Kidney (tissue), 14 donors: ENCODE results near the gene SRPK1. TPM values are rescaled to one million over a fixed set of nuclear protein-coding genes. Genes with fewer than 3 reads are reported as not detected.
"Not testable (repeated sequence)": the region's sequence is repeated elsewhere in the genome, so short reads cannot be mapped to it uniquely, and the experiment has no call there.

Experiments used
- DNase-seq, 5 donors: peaks; one replicate each; pipeline ENCODE4 v3.0.0-alpha.2; 2013 to 2020
- FAIRE-seq: peaks from 2 replicates; lab custom pipeline; 2012; peaks lifted over from hg19 to GRCh38; lab: Jason Lieb, UNC
- H3K27ac ChIP-seq, 2 donors: one replicate each; pipeline ENCODE4 v1.7.0; 2013; ENCODE audit warnings: low read depth in 2 of 2, low read length in 2 of 2, inconsistent platforms in 1 of 2
- H3K27me3 ChIP-seq: one replicate; pipeline ENCODE4 v1.7.1; 2013; ENCODE audit warnings: low read length, inconsistent platforms; ENCODE audit not compliant: control insufficient read depth, insufficient read depth
- H3K36me3 ChIP-seq, 3 donors: one replicate each; pipeline versions ENCODE4 v1.7.0 to v1.7.1; 2013; ENCODE audit warnings: low read length in 3 of 3, control low read depth in 1 of 3, inconsistent platforms in 1 of 3; ENCODE audit not compliant: insufficient read depth in 3 of 3, control insufficient read depth in 2 of 3
- H3K4me1 ChIP-seq, 3 donors: one replicate each; pipeline versions ENCODE4 v1.7.0 to v1.7.1; 2013; ENCODE audit warnings: low read length in 3 of 3, inconsistent platforms in 1 of 3, low read depth in 1 of 3; ENCODE audit not compliant: control insufficient read depth in 2 of 3, insufficient read depth in 2 of 3
- H3K4me3 ChIP-seq, 3 donors: one replicate each; pipeline versions ENCODE4 v1.7.0 to v1.8.1; 2013; ENCODE audit warnings: low read length in 3 of 3, control low read depth in 1 of 3, inconsistent platforms in 1 of 3
- H3K9ac ChIP-seq, 3 donors: one replicate each; pipeline versions ENCODE4 v1.7.0 to v1.7.1; 2013; ENCODE audit warnings: low read length in 3 of 3, control low read depth in 1 of 3, inconsistent platforms in 1 of 3
- H3K9me3 ChIP-seq, 3 donors: one replicate each; pipeline versions ENCODE4 v1.7.0 to v1.7.1; 2013; ENCODE audit warnings: low read length in 3 of 3, control low read depth in 1 of 3, inconsistent platforms in 1 of 3; ENCODE audit not compliant: control insufficient read depth in 2 of 3, insufficient read depth in 1 of 3
- CTCF ChIP-seq: IDR thresholded peaks from 3 replicates; pipeline ENCODE4 v1.5.1; 2012; ENCODE audit warnings: mild to moderate bottlenecking, moderate library complexity, borderline replicate concordance; ENCODE audit not compliant: insufficient read depth; ENCODE audit errors: extremely low read depth
- intact Hi-C: fragments of 100-400 bp; cut with DNase I; formaldehyde crosslinking; loops from one replicate; pipeline ENCODE4 v1.11.1; 2022
- polyA plus RNA-seq: library from polyadenylated mRNA; stranded (reverse); fragments of 350-450 nt; fragmentation: Illumina TruSeq; extraction: RNeasy Lipid Tissue Mini Kit (QIAGEN cat#74804); gene quantifications from one replicate; pipeline ENCODE4 v1.2.3, GENCODE V29; 2014; ENCODE audit warnings: low read depth, low replicate concordance; ENCODE audit not compliant: insufficient read depth
- total RNA-seq: library from RNA; stranded (reverse); fragmentation: NEBNext Ultra II Directional; extraction: Animal tissue kit (Norgen Biotek cat#: 25700); gene quantifications from one replicate; pipeline ENCODE4 v1.2.1, GENCODE V29; 2021
- donor health status: control.
- donor health status: control.
- donor health status: control.
- donor health status: control.
- donor health status: control.
- donor health status: DM: yes; HTN: yes; CAD: no.
- donor health status: Normal renal cell carcinoma (clear cell type).

Gene SRPK1
- total and polyA plus RNA-seq, 2 donors from 2014 or later, result 12.2 to 35.3 TPM

DNA sequence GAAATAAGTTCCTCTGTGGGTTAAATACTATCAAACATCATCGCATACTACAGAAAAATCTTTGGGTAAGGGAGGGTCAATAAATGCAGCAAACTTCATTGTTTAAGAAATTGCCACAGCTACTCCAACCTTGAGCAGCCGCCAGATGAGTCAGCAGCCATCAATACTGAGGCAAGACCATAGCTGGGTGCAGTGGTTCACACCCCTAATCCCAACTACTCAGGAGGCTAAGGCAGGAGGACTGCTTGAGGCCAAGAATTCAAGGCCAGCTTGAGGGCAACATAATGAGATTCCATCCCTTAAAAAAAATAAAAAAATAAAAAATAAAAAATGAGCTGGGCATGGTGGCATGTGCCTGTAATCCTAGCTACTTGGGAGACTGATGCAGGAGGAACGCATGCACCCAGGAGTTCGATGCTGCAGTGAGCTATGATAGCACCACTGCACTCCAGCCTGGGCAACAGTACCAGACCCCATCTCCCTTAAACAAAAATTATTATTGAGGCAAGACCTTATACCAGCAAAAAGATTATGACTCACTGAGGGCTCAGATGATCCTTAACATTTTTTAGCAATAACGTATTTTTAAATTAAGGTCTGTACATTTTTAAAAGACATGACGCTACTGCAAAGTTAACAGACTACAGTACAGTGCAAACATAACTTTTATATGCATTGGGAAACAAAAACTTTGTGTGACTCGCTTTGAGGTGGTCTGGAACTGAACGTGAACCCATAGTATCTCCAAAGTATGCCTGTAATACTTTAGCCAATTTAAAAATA lies 8.8 kb downstream of the SRPK1 start:
- H3K27me3 ChIP-seq, result no peaks in the 10 kb centered on the region
- no peak overlapping the region for H3K27ac ChIP-seq
- H3K4me3 ChIP-seq, result no peak overlapping the region
- H3K36me3 ChIP-seq, result peaks cover 0 to 10% (median 0%) of the 10 kb centered on the region in 3 donors
- no peak for TF ChIP-seq CTCF
- no peak overlapping the region for H3K9ac ChIP-seq
- no peak for FAIRE-seq
- intact Hi-C loops, result no loop called here
- H3K4me1 ChIP-seq, result no peaks in the 10 kb centered on the region
- DNase-seq, result no peak
- H3K9me3 ChIP-seq, result peaks cover 0 to 7% (median 0%) of the 10 kb centered on the region in 3 donors

DNA sequence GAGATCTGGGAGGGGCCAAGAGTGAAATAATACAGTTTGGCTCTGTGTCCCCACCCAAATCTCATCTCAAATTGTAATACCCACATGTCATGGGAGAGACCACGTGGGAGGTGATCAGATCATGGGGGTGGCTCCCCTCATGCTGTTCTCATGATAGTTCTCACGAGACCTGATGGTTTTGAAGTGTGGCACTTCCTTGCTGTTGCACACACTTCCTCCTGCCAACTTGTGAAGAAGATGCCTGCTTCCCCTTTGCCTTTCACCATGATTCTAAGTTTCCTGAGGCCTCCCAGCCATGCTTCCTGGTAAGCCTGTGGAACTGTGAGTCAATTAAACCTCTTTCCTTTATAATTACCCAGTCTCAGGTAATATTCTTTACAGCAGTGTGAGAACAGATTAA lies 11.3 kb downstream of the SRPK1 start:
- H3K4me3 ChIP-seq, H3K9me3 ChIP-seq, DNase-seq, H3K27me3 ChIP-seq, H3K9ac ChIP-seq, H3K36me3 ChIP-seq, H3K4me1 ChIP-seq, H3K27ac ChIP-seq, FAIRE-seq, intact Hi-C loops: not testable (repeated sequence)

DNA sequence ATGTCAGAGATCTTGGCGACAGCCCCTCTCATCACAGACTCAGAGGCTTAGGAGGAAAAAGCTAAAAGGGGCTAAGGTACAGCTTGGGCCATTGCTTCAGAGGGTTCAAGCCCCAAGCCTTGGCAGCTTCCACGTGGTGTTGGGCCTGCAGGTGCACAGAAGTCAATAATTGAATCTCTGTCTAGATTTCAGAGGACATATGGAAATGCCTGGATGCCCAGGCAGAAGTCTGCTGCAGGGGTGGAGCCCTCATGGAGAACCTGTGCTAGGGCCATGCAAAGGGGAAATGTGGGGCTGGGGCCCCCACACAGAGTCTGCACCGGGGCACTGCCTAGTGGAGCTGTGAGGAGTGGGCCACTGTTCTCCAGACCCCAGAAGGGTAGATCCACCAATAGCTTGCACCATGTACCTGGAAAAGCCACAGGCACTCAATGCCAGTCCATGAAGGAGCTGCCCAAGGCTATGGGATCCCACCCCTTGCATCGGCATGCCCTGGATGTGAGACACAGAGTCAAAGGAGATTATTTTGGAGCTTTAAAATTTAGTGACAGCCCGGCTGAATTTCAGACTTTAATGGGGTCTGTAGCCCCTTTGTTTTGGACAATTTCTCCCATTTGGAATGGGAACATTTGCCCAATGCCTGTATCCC lies 12.0 kb downstream of the SRPK1 start:
- H3K27ac ChIP-seq, DNase-seq, intact Hi-C loops, H3K9me3 ChIP-seq, H3K27me3 ChIP-seq, H3K36me3 ChIP-seq, H3K4me3 ChIP-seq, FAIRE-seq, H3K9ac ChIP-seq, H3K4me1 ChIP-seq: not testable (repeated sequence)

DNA sequence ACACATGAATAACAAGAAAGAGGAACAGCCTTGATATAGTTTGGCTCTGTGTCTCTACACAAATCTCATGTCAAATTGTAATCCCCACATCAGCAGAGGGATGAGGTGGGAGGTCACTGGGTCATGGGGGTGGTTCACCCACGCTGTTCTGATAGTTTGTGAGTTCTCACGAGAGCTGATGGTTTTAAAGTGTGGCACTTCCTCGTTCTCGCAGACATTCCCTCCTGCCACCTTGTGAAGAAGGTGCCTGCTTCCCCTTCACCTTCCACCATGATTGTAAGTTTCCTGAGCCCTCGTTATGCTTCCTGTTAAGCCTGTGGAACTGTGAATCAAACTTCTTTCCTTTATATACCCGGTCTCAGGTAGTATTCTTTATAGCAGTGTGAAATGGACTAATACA lies 13.1 kb downstream of the SRPK1 start:
- intact Hi-C loops, result no loop called here
- Histone ChIP-seq H3K27me3 (no peaks in the 10 kb centered on the region), H3K4me3 (no peak overlapping the region), H3K9me3 (peaks cover 0 to 7% (median 0%) of the 10 kb centered on the region in 3 donors), H3K36me3 (peaks cover 0 to 10% (median 5%) of the 10 kb centered on the region in 3 donors), H3K9ac (no peak overlapping the region), H3K27ac (no peak overlapping the region), H3K4me1 (no peaks in the 10 kb centered on the region)
- no peak for DNase-seq
- FAIRE-seq, result no peak
- no peak for TF ChIP-seq CTCF
